WI38 (cell line): Measurements from ENCODE around the gene ASTN1.

Experiments
- H3K4me3 ChIP-seq: 2 replicates; pipeline ENCODE4 v1.5.1; 2011; ENCODE audit warnings: low read depth, mild to moderate bottlenecking, control low read depth, low read length
- TF ChIP-seq, protein P1 (sequence below): IDR thresholded peaks from 2 replicates; pipeline ENCODE4 v1.5.1; 2012; ENCODE audit warnings: low read depth, mild to moderate bottlenecking, control low read depth, low read length

ASTN1 gene

DNA sequence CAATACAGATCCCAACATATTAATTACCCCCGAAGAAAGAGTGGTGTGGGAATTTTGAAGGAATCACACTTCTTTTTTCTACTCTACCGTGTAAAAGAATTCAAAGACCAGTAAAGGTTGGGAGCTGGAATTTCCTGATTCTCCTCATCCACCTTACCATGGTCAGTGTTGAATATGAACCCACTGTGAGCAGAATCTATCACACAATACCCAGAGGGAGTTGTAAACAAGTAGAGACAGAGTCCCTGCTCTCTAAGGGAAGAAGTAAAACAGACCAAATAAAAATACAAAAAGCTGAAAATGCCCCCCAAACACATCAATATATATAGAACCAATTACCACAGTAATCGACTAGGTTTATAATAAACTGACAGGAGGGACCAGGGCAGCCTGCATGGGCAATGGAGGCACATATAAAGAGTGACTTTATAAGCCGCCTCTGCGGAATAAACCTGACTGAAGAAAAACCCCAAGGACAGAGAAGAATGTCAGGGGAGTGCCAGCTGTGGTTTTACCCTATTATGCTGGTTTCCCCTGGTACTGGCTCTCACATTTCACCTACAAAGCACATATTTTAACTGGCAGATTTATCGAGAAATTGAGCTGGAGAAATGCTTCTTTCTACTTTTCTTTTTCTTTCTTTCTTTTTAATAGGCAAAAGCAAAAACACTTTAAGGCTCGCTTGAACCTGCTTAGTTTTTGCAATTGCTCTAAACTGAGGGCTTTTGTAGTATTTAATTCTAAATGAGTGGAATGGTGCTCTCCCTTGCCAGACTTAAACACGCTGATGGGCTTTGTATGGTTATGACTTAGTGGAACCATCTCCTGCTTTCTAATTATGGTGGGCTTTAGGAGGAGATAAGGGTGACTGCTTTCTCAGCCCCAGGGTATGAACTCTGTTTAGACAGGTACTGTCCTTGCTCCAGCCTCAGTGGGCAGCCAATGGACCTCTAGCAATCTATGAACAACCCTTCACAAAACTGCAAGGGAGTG, 244.8 kb downstream of the ASTN1 start:
- TF ChIP-seq, protein P1, sequence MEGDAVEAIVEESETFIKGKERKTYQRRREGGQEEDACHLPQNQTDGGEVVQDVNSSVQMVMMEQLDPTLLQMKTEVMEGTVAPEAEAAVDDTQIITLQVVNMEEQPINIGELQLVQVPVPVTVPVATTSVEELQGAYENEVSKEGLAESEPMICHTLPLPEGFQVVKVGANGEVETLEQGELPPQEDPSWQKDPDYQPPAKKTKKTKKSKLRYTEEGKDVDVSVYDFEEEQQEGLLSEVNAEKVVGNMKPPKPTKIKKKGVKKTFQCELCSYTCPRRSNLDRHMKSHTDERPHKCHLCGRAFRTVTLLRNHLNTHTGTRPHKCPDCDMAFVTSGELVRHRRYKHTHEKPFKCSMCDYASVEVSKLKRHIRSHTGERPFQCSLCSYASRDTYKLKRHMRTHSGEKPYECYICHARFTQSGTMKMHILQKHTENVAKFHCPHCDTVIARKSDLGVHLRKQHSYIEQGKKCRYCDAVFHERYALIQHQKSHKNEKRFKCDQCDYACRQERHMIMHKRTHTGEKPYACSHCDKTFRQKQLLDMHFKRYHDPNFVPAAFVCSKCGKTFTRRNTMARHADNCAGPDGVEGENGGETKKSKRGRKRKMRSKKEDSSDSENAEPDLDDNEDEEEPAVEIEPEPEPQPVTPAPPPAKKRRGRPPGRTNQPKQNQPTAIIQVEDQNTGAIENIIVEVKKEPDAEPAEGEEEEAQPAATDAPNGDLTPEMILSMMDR = no peak
- H3K4me3 ChIP-seq = no peak overlapping the region

DNA sequence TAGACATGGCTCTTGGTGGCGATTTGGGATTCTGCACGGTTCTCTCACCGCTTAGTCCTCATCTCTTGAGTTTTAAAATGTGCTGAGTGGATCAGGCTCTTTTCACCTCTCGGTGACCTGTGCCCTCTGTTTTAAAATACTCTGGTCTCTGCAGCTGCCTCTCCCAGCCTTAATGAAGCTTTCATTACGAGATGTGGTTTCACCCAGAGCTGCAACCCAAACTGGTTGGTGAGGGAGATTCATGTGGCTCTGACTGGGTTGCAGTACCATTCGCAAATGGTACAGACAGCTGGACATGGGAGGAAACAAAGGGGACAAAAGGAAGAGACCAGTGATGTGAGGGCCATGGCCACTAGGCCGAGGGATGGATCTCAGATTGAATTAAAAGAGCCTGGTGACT, 258.9 kb downstream of the ASTN1 start:
- TF ChIP-seq, protein P1 = no peak
- no peak overlapping the region for H3K4me3 ChIP-seq

DNA sequence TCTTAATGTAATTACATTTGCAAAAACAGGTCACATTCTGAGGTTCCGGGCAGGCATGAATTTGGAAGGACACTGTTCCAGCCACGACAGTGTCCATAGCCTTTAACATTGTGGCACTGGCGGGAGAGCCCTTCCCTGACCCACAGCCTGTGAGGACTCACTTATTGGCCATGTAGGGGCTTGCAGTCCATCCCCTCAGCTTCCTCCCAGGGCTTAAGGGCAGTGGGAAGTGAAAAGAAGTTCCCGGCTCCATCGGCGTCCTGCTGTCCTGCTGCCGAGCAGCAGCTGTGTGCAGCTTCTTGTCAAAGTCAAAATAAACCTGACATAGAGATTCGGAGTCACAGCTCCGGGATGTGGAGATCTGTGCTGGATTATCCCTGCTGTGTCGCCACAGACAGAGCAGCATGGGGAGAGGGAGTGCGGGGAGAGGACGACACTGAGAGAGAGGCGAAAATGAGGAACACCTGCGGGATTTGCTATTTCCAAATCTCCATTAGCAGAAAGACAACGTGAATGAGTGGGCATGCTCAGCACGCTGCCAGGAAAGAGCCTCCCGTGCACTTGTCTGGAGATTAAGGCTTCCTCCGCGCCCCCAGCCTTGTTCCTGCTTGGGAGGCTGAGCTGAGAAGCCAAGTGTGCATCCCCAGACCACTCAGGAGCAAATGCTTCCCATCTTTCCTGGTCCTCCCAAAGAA, 260.3 kb downstream of the ASTN1 start:
- no peak overlapping the region for H3K4me3 ChIP-seq
- TF ChIP-seq, protein P1 = no peak

DNA sequence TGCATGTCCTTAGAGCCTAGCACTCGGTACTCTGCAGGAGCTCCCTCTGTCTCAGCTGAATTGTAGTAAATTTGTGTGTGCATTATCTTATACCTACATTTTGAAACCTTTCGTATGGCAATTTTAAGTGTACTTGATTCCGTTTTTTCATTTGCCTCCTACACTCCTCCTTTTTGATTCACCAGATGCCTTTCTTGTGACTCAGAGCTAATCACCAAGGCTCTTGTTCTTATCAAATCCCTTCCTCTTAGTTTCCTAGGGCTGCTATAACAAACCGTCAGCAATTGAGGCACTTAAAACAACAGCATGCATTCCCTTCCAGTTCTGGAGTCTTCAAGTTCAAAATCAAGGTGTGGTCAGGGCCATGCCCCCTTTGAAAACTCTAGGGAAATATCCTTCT, 261.0 kb downstream of the ASTN1 start:
- TF ChIP-seq, protein P1 = no peak
- no peak overlapping the region for H3K4me3 ChIP-seq

DNA sequence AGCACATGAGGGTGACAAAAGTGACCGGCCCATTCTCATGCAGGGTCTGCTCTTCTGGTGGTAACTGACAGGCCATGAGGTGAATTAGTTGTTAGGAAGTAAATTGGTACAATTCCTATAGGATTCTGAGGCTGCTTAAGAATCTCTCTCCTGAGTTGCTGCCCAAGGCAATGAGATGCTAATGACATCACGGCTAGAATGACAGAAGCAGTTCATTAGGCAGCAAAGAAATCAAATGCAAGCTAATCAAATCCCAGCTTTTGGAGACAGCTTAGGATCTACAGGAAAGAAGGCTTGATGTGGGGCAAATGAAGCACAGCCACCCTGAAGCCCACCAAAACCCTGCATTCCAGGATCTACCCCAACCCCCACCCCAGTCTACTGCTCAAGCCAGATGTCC, 265.2 kb downstream of the ASTN1 start:
- no peak overlapping the region for H3K4me3 ChIP-seq
- TF ChIP-seq, protein P1 = no peak

DNA sequence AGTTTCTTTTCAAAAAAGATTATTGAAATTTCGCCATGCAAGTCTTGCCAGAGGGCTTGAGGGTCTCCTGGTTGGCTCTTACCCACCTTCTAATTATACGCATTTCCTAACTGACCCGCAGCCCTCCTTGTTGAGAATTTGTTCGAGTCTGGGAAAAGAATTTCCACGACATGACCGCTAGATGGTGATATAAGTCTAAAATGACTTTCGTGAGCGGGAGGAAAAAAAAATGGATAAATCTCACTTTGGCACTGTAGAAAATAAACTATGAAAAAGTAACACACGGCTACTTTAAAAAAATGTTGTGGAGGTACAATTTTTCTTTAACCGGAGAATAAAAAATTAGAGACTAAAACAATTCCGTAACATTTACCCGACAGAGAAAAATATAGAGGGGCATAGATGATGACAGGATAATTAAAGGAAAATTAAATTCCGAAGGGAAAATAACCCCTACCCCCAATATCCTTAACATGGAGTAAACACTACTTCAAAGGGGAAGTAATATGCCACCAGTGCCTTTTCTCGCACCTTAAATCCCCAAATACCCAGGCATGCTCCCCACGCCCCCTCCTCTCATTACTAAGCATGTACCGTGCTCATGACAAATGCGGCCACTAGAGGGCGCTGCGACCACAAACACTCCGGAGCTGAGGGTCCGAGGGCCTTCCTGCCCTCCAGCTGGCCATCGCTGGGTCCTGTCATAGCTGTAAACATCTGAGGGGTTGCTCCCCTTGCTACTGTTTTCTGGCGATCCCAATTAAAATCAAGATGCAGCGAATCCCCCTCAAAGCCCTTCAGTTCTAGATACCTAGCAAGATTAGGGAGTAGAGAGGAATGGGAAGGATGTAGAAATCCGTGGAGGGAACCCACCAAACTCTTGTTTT, 266.9 kb downstream of the ASTN1 start:
- TF ChIP-seq, protein P1 = peak; percentile 88
- peak overlapping the region; percentile 42 for H3K4me3 ChIP-seq
